Right lobe of liver (tissue), 4 donors: ENCODE results near the gene ARHGAP15.

Experiments used
- CTCF ChIP-seq, 4 donors: fragments of 200-600 bp in 3 of 4; fragments of 450-650 bp in 1 of 4; IDR thresholded peaks; one replicate each; pipeline versions ENCODE4 v1.5.1 to v1.8.0; 2016 to 2022; ENCODE audit warnings: antibody characterized with exemption in 4 of 4, mild to moderate bottlenecking in 2 of 4
- POLR2A ChIP-seq: fragments of 450-650 bp; IDR thresholded peaks from one replicate; pipeline ENCODE4 v1.6.1; 2017; ENCODE audit warnings: antibody characterized with exemption, mild to moderate bottlenecking
- donor health status: DM: no; HTN: no; CAD: no.
- donor health status: DM: no; HTN: no; CAD: no.
- donor health status: DM: no; HTN: yes; CAD: no.

GRCh38 chr2:143148011-143148410, 18.8 kb downstream of the ARHGAP15 start:
- no peak for TF ChIP-seq CTCF (IDR thresholded peaks at IDR 0.05)
- TF ChIP-seq POLR2A, result no peak
